Endodermal cell (in vitro differentiated cells): Measurements from ENCODE around the gene PHKA2. TPM values are rescaled to one million over a fixed set of nuclear protein-coding genes. Genes with fewer than 3 reads are reported as not detected.

ENCODE experiments used
- DNase-seq: peaks from one replicate; pipeline ENCODE4 v3.0.0-alpha.2; 2017
- H3K27ac ChIP-seq: 2 replicates; pipeline ENCODE4 v1.5.1; 2013; ENCODE audit warnings: mild to moderate bottlenecking, low read depth, low read length, moderate library complexity
- H3K27me3 ChIP-seq: 2 replicates; pipeline ENCODE4 v1.6.1; 2013; ENCODE audit warnings: mild to moderate bottlenecking, low read length, moderate library complexity; ENCODE audit not compliant: insufficient read depth, control insufficient read depth, poor library complexity, severe bottlenecking
- H3K36me3 ChIP-seq: 2 replicates; pipeline ENCODE4 v1.7.0; 2013; ENCODE audit warnings: mild to moderate bottlenecking, low read length, moderate library complexity; ENCODE audit not compliant: control insufficient read depth, insufficient read depth
- H3K4me1 ChIP-seq: one replicate; pipeline ENCODE4 v1.7.0; 2013; ENCODE audit warnings: low read length; ENCODE audit not compliant: control insufficient read depth, insufficient read depth
- H3K4me3 ChIP-seq: 2 replicates; pipeline ENCODE4 v1.5.1; 2013; ENCODE audit warnings: mild to moderate bottlenecking, low read length, moderate library complexity
- H3K9ac ChIP-seq: 2 replicates; pipeline ENCODE4 v1.6.1; 2013; ENCODE audit warnings: mild to moderate bottlenecking, low read length, moderate library complexity; ENCODE audit not compliant: poor library complexity, severe bottlenecking; ENCODE audit errors: extremely low read depth
- H3K9me3 ChIP-seq: 2 replicates; pipeline ENCODE4 v1.6.1; 2013; ENCODE audit warnings: mild to moderate bottlenecking, low read length, moderate library complexity; ENCODE audit not compliant: control insufficient read depth
- H3K27ac Mint-ChIP-seq: 2 replicates; pipeline ENCODE4 v1.8.0; 2020; ENCODE audit warnings: mixed read lengths
- H3K27me3 Mint-ChIP-seq: 2 replicates; pipeline ENCODE4 v1.8.0; 2021; ENCODE audit warnings: mild to moderate bottlenecking, mixed read lengths; ENCODE audit not compliant: insufficient read depth
- H3K36me3 Mint-ChIP-seq: 2 replicates; pipeline ENCODE4 v1.8.0; 2020; ENCODE audit warnings: low read depth, mixed read lengths
- H3K4me1 Mint-ChIP-seq: 2 replicates; pipeline ENCODE4 v1.8.0; 2020; ENCODE audit warnings: mixed read lengths
- H3K4me3 Mint-ChIP-seq: 2 replicates; pipeline ENCODE4 v1.8.0; 2020; ENCODE audit warnings: mild to moderate bottlenecking, moderate library complexity, mixed read lengths
- H3K9me3 Mint-ChIP-seq: 2 replicates; pipeline ENCODE4 v1.8.0; 2020; ENCODE audit warnings: mild to moderate bottlenecking, mixed read lengths
- WGBS, 2 experiments: methylation state at CpG; one replicate each; pipeline versions ENCODE4 v1.1.5 to v1.1.7; 2013; ENCODE audit warnings: missing lambda C conversion rate in 2 of 2, mixed read lengths in 1 of 2; ENCODE audit not compliant: insufficient coverage in 1 of 2, insufficient read length in 1 of 2; 5-methylcytosine and 5-hydroxymethylcytosine counted together
- total RNA-seq, 2 donors: library from RNA; stranded (reverse); fragmentation: NEBNext Ultra II Directional in 1 of 2; extraction: Animal tissue kit (Norgen Biotek cat#: 25700) in 1 of 2; gene quantifications; 2 replicates in 1 of 2; 3 replicates in 1 of 2; pipeline ENCODE4 v1.2.1, GENCODE V29; 2021
- TF ChIP-seq, protein P1 (sequence below): fragments of 200-600 bp; sonication (generic); conservative IDR thresholded peaks from 2 replicates; pipeline ENCODE4 v1.5.0; 2021; ENCODE audit warnings: antibody characterized with exemption, mild to moderate bottlenecking

PHKA2 gene
- total RNA-seq, 2 donors from 2014 or later, result 32.5 to 33.0 TPM

DNA sequence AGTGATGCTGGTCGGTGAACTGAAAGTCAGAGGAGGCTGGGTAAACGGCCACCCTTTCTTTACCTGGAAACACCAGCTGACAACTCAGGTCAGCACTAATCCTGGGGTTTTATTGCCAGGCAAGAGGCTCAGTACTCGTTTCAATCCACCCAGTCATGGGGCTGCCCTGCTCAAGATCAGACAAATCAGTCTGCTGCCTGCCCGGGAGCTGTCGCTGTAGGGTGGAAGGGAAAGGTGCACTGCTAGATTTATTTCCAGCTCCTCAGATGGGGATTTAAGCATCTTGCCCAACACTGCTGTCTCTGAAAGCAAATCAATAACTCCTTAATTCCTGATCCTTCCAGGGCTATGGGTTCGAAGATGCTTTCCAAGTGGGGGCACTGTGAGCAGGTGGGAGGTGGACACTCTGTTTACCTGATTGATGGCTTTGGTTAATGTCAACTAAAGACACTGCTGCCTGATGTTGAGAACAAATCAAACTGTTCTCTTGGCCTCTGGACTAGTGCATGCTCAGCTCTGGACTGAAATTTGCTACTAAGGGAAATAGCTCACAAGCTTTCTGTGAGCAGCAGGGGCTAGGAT, 59.3 kb downstream of the PHKA2 start:
- Mint-ChIP-seq H3K4me1 (no peaks in the 10 kb centered on the region), H3K27me3 (no peaks in the 10 kb centered on the region), H3K9me3 (peaks cover 62% of the 10 kb centered on the region), H3K4me3 (no peak overlapping the region), H3K36me3 (peaks cover 19% of the 10 kb centered on the region), H3K27ac (no peak overlapping the region)
- no peak for DNase-seq
- H3K9ac ChIP-seq, result no peak overlapping the region
- peaks cover 5% of the 10 kb centered on the region for H3K36me3 ChIP-seq
- H3K9me3 ChIP-seq, result no peaks in the 10 kb centered on the region
- no peaks in the 10 kb centered on the region for H3K27me3 ChIP-seq
- H3K4me3 ChIP-seq, result no peak overlapping the region
- H3K4me1 ChIP-seq, result no peaks in the 10 kb centered on the region
- WGBS, 2 experiments, result 92 to 95% methylated on average over 3 to 6 of the region's 6 CpGs
- no peak overlapping the region for H3K27ac ChIP-seq
- TF ChIP-seq, protein P1, sequence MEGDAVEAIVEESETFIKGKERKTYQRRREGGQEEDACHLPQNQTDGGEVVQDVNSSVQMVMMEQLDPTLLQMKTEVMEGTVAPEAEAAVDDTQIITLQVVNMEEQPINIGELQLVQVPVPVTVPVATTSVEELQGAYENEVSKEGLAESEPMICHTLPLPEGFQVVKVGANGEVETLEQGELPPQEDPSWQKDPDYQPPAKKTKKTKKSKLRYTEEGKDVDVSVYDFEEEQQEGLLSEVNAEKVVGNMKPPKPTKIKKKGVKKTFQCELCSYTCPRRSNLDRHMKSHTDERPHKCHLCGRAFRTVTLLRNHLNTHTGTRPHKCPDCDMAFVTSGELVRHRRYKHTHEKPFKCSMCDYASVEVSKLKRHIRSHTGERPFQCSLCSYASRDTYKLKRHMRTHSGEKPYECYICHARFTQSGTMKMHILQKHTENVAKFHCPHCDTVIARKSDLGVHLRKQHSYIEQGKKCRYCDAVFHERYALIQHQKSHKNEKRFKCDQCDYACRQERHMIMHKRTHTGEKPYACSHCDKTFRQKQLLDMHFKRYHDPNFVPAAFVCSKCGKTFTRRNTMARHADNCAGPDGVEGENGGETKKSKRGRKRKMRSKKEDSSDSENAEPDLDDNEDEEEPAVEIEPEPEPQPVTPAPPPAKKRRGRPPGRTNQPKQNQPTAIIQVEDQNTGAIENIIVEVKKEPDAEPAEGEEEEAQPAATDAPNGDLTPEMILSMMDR, result no peak

DNA sequence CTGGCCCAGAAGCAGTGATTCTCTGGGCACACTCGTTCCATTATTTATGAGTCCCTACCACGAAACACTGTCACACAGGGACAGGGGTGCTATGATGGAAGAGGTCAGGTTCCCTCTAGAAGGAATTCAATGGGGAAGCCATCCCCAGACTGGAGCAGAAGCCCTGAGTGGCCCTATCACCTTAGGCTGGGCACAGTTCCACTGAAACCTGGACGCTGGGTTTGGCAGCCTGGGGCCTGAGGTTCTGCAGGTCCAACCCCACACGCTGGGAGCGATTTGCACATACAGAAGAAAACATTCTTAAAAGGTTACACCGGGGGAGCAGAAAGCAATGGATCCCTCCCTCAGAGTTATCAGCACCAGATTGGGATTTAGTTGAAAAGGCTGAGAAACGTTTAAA, 63.3 kb downstream of the PHKA2 start:
- Mint-ChIP-seq H3K27ac (no peak overlapping the region), H3K4me3 (no peak overlapping the region), H3K4me1 (no peaks in the 10 kb centered on the region), H3K36me3 (peaks cover 41% of the 10 kb centered on the region), H3K9me3 (peaks cover 61% of the 10 kb centered on the region), H3K27me3 (no peaks in the 10 kb centered on the region)
- no peaks in the 10 kb centered on the region for H3K4me1 ChIP-seq
- no peak overlapping the region for H3K4me3 ChIP-seq
- H3K9ac ChIP-seq, result no peak overlapping the region
- TF ChIP-seq, protein P1, result no peak
- DNase-seq, result no peak
- H3K27ac ChIP-seq, result no peak overlapping the region
- peaks cover 16% of the 10 kb centered on the region for H3K9me3 ChIP-seq
- peaks cover 26% of the 10 kb centered on the region for H3K36me3 ChIP-seq
- no peaks in the 10 kb centered on the region for H3K27me3 ChIP-seq
- WGBS, 2 experiments, result 89 to 100% methylated on average over 1 to 7 of the region's 7 CpGs

DNA sequence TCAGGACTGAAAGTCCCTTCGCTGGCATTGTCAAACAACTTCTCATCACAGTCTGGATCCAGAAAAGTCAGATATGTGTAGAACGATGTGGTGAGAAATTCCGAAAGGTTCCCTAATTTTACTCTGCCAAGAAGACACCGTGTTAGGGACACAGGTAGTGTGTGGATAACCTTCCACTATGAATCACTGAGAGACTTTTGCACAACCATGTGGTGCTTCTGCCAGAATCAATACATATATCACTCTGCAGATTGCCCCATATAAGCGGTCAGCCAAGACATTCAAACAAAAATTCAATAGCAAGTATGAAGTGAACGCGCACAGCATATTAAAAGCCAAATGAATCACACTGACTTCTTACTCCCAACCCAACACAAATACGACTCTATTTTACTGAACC, 63.8 kb downstream of the PHKA2 start:
- Histone ChIP-seq H3K9ac (no peak overlapping the region), H3K36me3 (peaks cover 26% of the 10 kb centered on the region), H3K4me3 (no peak overlapping the region), H3K27ac (no peak overlapping the region), H3K27me3 (no peaks in the 10 kb centered on the region), H3K9me3 (peaks cover 16% of the 10 kb centered on the region), H3K4me1 (no peaks in the 10 kb centered on the region)
- Mint-ChIP-seq H3K9me3 (peaks cover 64% of the 10 kb centered on the region), H3K27ac (no peak overlapping the region), H3K4me1 (no peaks in the 10 kb centered on the region), H3K27me3 (no peaks in the 10 kb centered on the region), H3K4me3 (no peak overlapping the region), H3K36me3 (peaks cover 38% of the 10 kb centered on the region)
- TF ChIP-seq, protein P1, result no peak
- WGBS, 2 experiments, result 98 to 100% methylated on average over 1 to 8 of the region's 8 CpGs
- DNase-seq, result no peak
